Transverse colon (tissue), 4 donors: ENCODE data around the gene SLC26A6. TPM values are rescaled to one million over a fixed set of nuclear protein-coding genes. Genes with fewer than 3 reads are reported as not detected.
A peak's percentile ranks its signal among the peaks of the same experiment; 100 is the strongest.

Experiments used
- DNase-seq: peaks from one replicate; pipeline ENCODE4 v3.0.0-alpha.2; 2019
- H3K27ac ChIP-seq, 4 donors: fragments of 200-600 bp; sonication (generic); 2 replicates each; pipeline ENCODE4 v1.5.1; 2016 to 2018; ENCODE audit warnings: inconsistent platforms in 4 of 4
- H3K27me3 ChIP-seq: fragments of 200-600 bp; sonication (generic); 2 replicates; pipeline ENCODE4 v1.5.1; 2017; ENCODE audit warnings: inconsistent platforms
- H3K36me3 ChIP-seq, 4 donors: fragments of 200-600 bp; sonication (generic); 2 replicates each; pipeline ENCODE4 v1.5.1; 2017 to 2019; ENCODE audit warnings: inconsistent platforms in 4 of 4
- H3K4me1 ChIP-seq, 4 donors: fragments of 200-600 bp; sonication (generic); 2 replicates each; pipeline ENCODE4 v1.5.1; 2017 to 2020; ENCODE audit warnings: inconsistent platforms in 4 of 4
- H3K4me3 ChIP-seq, 4 donors: fragments of 200-600 bp; sonication (generic); 1 replicate in 1 of 4; 2 replicates in 3 of 4; pipeline versions ENCODE4 v1.5.1 to v1.6.1; 2017 to 2019; ENCODE audit warnings: inconsistent platforms in 4 of 4
- H3K9me3 ChIP-seq, 2 donors: fragments of 200-600 bp; sonication (generic); 2 replicates each; pipeline ENCODE4 v1.5.1; 2017 to 2019; ENCODE audit warnings: inconsistent platforms in 2 of 2
- EP300 ChIP-seq: sonication (generic); formaldehyde crosslinking; IDR thresholded peaks from one replicate; pipeline ENCODE4 v1.6.1; 2017; ENCODE audit warnings: antibody characterized with exemption, low read depth
- POLR2A ChIP-seq: fragments of 450-650 bp; IDR thresholded peaks from one replicate; pipeline ENCODE4 v1.6.1; 2016; ENCODE audit warnings: antibody characterized with exemption, mild to moderate bottlenecking, moderate library complexity
- POLR2AphosphoS5 ChIP-seq, 3 donors: sonication (generic); formaldehyde crosslinking; IDR thresholded peaks; one replicate each; pipeline ENCODE4 v1.6.1; 2016; ENCODE audit warnings: antibody characterized with exemption in 3 of 3
- WGBS, 2 donors: methylation state at CpG; one replicate each; pipeline ENCODE4 v1.1.5; 2018; ENCODE audit warnings: low coverage in 1 of 2; 5-methylcytosine and 5-hydroxymethylcytosine counted together
- in situ Hi-C, 4 donors: fragments of 200-750 bp; cut with MboI; loops; one replicate each; pipeline versions ENCODE4 v1.15.0 to v1.15.1; 2017; ENCODE audit warnings: low sequenced_read_pairs in 3 of 4, low pct_ligation_motif_present in 1 of 4, low pct_unique_long_range_greater_than_20kb in 1 of 4
- intact Hi-C: fragments of 100-400 bp; cut with DNase I; formaldehyde crosslinking; loops from one replicate; pipeline ENCODE4 v1.15.1; 2023; ENCODE audit warnings: low total_unique reads
- total RNA-seq, 4 donors: library from RNA; depleted of rRNA; stranded (reverse); fragments of >200 nt; gene quantifications; one replicate each; pipeline ENCODE4 v1.1.0, GENCODE V29; 2016
- TF ChIP-seq, protein P1 (sequence below), 5 experiments: fragments of 200-600 bp in 3 of 5; fragments of 450-650 bp in 2 of 5; sonication (generic) in 3 of 5; IDR thresholded peaks; 1 replicate in 2 of 5; 2 replicates in 3 of 5; pipeline ENCODE4 v1.5.1; 2016 to 2017; ENCODE audit warnings: antibody characterized with exemption in 5 of 5, inconsistent platforms in 3 of 5, mild to moderate bottlenecking in 2 of 5, moderate library complexity in 1 of 5

SLC26A6 gene
- total RNA-seq, 4 donors from 2014 or later: 134 to 282 (median 193) TPM

DNA sequence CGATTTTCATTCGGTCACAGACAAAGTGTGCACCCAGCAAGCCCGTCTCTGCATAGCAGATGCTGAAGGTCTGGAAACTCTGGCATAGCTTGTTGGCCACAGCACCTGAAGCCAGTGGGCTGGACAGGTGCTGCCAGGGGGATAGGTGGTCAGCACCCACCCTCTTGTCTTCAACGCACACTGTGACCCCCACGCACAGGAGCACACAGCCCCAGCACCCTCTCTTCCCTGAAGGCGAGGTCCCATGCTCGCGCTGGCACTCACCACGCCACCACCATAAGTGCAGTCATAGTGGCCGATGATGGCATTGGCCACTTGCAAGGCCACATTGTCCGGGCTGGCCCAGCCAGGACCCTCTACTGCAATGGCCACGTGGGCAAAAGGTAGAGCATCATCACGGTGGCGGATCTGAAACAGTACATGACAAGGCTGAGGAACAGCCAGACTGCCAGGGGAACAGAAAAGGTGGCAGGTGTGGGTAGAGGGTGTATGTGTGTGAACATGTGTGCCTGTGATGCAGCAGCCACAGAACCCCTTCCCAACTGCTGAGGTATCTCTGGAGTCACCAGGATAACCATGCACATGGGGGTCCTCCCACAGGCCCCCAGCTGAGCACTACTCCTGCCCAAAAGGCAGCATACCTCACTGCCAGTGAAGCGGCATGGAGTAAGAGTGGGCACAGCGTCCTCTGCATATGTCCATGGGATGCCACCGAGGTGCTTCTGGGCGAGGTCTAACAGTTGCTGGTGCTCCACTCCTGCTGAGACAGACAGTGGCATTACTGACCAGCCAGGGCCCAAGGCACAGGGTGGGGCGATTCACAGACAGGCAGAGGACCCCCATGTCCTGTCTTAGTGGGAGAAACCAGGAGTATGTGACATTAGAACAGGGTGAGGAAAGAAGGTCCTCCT lies 34.3 kb downstream of the SLC26A6 start:
- Histone ChIP-seq H3K27ac (no peak overlapping the region), H3K27me3 (no peaks in the 10 kb centered on the region), H3K9me3 (no peaks in the 10 kb centered on the region), H3K4me3 (no peak overlapping the region), H3K4me1 (peaks cover 0 to 21% (median 9%) of the 10 kb centered on the region in 4 donors), H3K36me3 (peaks cover 0 to 59% (median 37%) of the 10 kb centered on the region in 4 donors)
- 89% methylated on average over 19 of the region's 19 CpGs; no CpG with 5 or more reads in 1 of the 2 donors for WGBS, 2 donors
- intact Hi-C loops (no loop called here), in situ Hi-C loops (no loop called here)
- no peak for DNase-seq
- TF ChIP-seq POLR2AphosphoS5 (IDR thresholded peaks at IDR 0.05) (no peak), POLR2A (no peak), EP300 (no peak)
- TF ChIP-seq, protein P1, sequence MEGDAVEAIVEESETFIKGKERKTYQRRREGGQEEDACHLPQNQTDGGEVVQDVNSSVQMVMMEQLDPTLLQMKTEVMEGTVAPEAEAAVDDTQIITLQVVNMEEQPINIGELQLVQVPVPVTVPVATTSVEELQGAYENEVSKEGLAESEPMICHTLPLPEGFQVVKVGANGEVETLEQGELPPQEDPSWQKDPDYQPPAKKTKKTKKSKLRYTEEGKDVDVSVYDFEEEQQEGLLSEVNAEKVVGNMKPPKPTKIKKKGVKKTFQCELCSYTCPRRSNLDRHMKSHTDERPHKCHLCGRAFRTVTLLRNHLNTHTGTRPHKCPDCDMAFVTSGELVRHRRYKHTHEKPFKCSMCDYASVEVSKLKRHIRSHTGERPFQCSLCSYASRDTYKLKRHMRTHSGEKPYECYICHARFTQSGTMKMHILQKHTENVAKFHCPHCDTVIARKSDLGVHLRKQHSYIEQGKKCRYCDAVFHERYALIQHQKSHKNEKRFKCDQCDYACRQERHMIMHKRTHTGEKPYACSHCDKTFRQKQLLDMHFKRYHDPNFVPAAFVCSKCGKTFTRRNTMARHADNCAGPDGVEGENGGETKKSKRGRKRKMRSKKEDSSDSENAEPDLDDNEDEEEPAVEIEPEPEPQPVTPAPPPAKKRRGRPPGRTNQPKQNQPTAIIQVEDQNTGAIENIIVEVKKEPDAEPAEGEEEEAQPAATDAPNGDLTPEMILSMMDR (IDR thresholded peaks at IDR 0.05): no peak

DNA sequence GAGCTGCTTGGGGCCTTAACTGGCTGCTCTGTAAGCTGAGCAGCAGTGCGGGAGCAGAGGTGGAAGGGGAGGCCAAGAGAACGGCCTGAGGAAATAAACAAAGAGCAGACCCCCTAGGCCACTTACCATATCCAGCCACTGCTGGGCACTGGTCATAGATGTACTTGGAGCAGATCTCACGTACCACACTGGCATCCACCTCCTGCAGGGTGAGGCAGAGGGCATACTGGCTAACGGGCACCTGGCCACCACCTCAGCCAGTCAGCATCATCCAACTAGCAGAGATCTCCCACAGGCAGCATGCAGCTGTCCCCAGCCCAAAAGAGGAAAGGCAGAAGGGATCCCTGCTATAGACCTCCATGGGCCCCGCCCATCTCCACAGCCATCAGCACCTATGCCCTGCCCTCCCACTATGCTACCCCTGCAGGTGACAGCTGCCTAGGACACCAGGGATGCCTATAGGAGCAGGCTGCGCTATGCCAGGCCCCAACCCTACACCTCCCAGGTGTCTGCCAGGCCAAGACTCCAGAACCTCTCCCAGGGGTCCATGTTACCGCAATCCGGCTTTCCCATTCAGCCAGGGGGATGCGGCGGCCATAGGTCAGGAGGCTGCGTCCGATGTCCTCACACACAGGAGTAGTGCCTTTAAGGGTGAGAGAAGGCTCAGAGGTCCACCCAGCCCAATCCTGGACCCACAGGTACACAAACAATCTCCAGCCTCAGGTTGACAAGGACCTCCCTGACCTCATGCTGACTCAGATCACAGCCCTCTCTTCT lies 35.6 kb downstream of the SLC26A6 start:
- 92% methylated on average over 12 of the region's 12 CpGs; no CpG with 5 or more reads in 1 of the 2 donors for whole genome bisulfite sequencing, 2 donors

DNA sequence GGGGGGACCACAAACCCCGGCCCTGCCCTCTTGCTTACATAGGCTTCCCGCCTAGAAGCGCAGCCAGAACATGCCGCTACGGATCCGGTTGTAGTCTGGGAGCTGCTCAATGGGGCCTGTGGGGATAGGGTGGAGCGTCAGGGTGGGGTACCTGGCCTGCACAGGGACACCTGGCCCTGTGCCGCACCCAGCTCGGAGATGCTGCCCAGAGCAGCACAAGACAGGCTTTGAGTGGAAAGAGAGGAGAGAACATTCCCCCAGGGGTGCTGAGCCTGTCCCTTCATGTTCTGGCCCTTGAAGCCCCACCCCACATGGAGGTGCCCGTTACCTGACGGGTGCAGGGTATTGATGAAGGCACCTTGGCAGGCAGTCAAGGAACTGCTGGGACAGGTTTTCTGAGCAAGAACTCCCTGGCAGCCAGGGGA lies 36.2 kb downstream of the SLC26A6 start:
- Histone ChIP-seq H3K27me3 (peaks cover 12% of the 10 kb centered on the region), H3K4me1 (peaks cover 9 to 40% (median 24%) of the 10 kb centered on the region in 4 donors), H3K36me3 (peaks cover 0 to 46% (median 27%) of the 10 kb centered on the region in 4 donors), H3K4me3 (no peak overlapping the region), H3K9me3 (no peaks in the 10 kb centered on the region), H3K27ac (peak overlapping the region; percentile 71 to 78 (median 73))
- TF ChIP-seq EP300 (no peak), POLR2AphosphoS5 (IDR thresholded peaks at IDR 0.05) (no peak), POLR2A (no peak)
- TF ChIP-seq, protein P1 (IDR thresholded peaks at IDR 0.05): no peak
- no peak for DNase-seq
- 72% methylated on average over 10 of the region's 11 CpGs; no CpG with 5 or more reads in 1 of the 2 donors for WGBS, 2 donors
- intact Hi-C loops (no loop called here), in situ Hi-C loops (no loop called here)

More for the DNA sequence above, 35.6 kb downstream of the SLC26A6 start:
- Histone ChIP-seq H3K36me3 (peaks cover 0 to 53% (median 31%) of the 10 kb centered on the region in 4 donors), H3K27me3 (peaks cover 6% of the 10 kb centered on the region), H3K4me1 (peaks cover 9 to 34% (median 20%) of the 10 kb centered on the region in 4 donors), H3K9me3 (no peaks in the 10 kb centered on the region), H3K4me3 (no peak overlapping the region), H3K27ac (peak overlapping the region; percentile 71 to 78 (median 73))
- in situ Hi-C loops (no loop called here), intact Hi-C loops (no loop called here)
- no peak for DNase-seq
- TF ChIP-seq EP300 (no peak), POLR2AphosphoS5 (IDR thresholded peaks at IDR 0.05) (no peak)
- TF ChIP-seq, protein P1 (IDR thresholded peaks at IDR 0.05): no peak
